Right atrium auricular region (tissue), 2 donors: ENCODE data around the gene LITAF. TPM values are rescaled to one million over a fixed set of nuclear protein-coding genes. Genes with fewer than 3 reads are reported as not detected.

Experiments
- DNase-seq: peaks from one replicate; pipeline ENCODE4 v3.0.0-alpha.2; 2019; ENCODE audit warnings: low spot score
- H3K27ac ChIP-seq, 2 donors: fragments of 200-600 bp; sonication (generic); 1 replicate in 1 of 2; 2 replicates in 1 of 2; pipeline ENCODE4 v1.5.1; 2016 to 2019
- H3K27me3 ChIP-seq, 2 donors: fragments of 200-600 bp; sonication (generic); one replicate each; pipeline versions ENCODE4 v1.5.1 to v1.6.0; 2017 to 2019
- H3K36me3 ChIP-seq: fragments of 200-600 bp; sonication (generic); one replicate; pipeline ENCODE4 v1.5.1; 2016
- H3K4me1 ChIP-seq, 2 donors: fragments of 200-600 bp; sonication (generic); one replicate each; pipeline versions ENCODE4 v1.5.1 to v1.6.0; 2017 to 2019
- H3K4me3 ChIP-seq, 2 donors: fragments of 200-600 bp; sonication (generic); 1 replicate in 1 of 2; 2 replicates in 1 of 2; pipeline ENCODE4 v1.5.1; 2017 to 2019; ENCODE audit warnings: mild to moderate bottlenecking in 1 of 2, moderate library complexity in 1 of 2
- H3K9me3 ChIP-seq, 2 donors: fragments of 200-600 bp; sonication (generic); one replicate each; pipeline ENCODE4 v1.5.1; 2019
- CTCF ChIP-seq, 2 donors: fragments of 200-600 bp; sonication (generic); IDR thresholded peaks; one replicate each; pipeline ENCODE4 v1.5.1; 2019; ENCODE audit warnings: antibody characterized with exemption in 2 of 2
- total RNA-seq, 2 donors: library from RNA; depleted of rRNA; stranded (reverse); fragments of >200 nt; gene quantifications; one replicate each; pipeline ENCODE4 v1.1.0, GENCODE V29; 2016

The LITAF gene
- total RNA-seq, 2 donors from 2014 or later = 48.1 to 50.7 TPM

- no peaks in the 10 kb centered on the region for H3K9me3 ChIP-seq
- H3K27me3 ChIP-seq = no peaks in the 10 kb centered on the region
- H3K36me3 ChIP-seq = no peaks in the 10 kb centered on the region
- H3K4me1 ChIP-seq = no peaks in the 10 kb centered on the region
- TF ChIP-seq CTCF (IDR thresholded peaks at IDR 0.05) = no peak
- peak overlapping the region in 1 of 2 donors; percentile 21 for H3K27ac ChIP-seq
- H3K4me3 ChIP-seq = no peak overlapping the region
- DNase-seq = no peak
These were observed 32.7 kb upstream of the LITAF start for GRCh38 chr16:11619327-11619851.

- Histone ChIP-seq H3K4me1 (peaks cover 0 to 5% of the 10 kb centered on the region in 2 donors), H3K9me3 (no peaks in the 10 kb centered on the region), H3K27ac (peak overlapping the region in 1 of 2 donors; percentile 21), H3K27me3 (no peaks in the 10 kb centered on the region), H3K36me3 (no peaks in the 10 kb centered on the region), H3K4me3 (no peak overlapping the region)
- DNase-seq = no peak
- no peak for TF ChIP-seq CTCF (IDR thresholded peaks at IDR 0.05)
These were observed 31.5 kb upstream of the LITAF start for GRCh38 chr16:11618107-11618717.

- TF ChIP-seq CTCF (IDR thresholded peaks at IDR 0.05) = no peak
- peaks cover 0 to 5% of the 10 kb centered on the region in 2 donors for H3K4me1 ChIP-seq
- DNase-seq = no peak
These were observed 29.2 kb upstream of the LITAF start for GRCh38 chr16:11615748-11616447.

GRCh38 chr16:11614587-11615175, 28.0 kb upstream of the LITAF start:
- no peak for DNase-seq
- H3K36me3 ChIP-seq = no peaks in the 10 kb centered on the region
- no peak for TF ChIP-seq CTCF (IDR thresholded peaks at IDR 0.05)
- no peaks in the 10 kb centered on the region for H3K27me3 ChIP-seq
- no peak overlapping the region for H3K27ac ChIP-seq
- H3K9me3 ChIP-seq = no peaks in the 10 kb centered on the region
- H3K4me1 ChIP-seq = peaks cover 0 to 5% of the 10 kb centered on the region in 2 donors
- no peak overlapping the region for H3K4me3 ChIP-seq

More at GRCh38 chr16:11615748-11616447, 29.2 kb upstream of the LITAF start:
- H3K27me3 ChIP-seq = no peaks in the 10 kb centered on the region
- H3K27ac ChIP-seq = no peak overlapping the region
- H3K36me3 ChIP-seq = no peaks in the 10 kb centered on the region
- H3K9me3 ChIP-seq = no peaks in the 10 kb centered on the region
- H3K4me3 ChIP-seq = no peak overlapping the region

GRCh38 chr16:11613381-11614303, 26.9 kb upstream of the LITAF start:
- Histone ChIP-seq H3K9me3 (no peaks in the 10 kb centered on the region), H3K36me3 (no peaks in the 10 kb centered on the region), H3K27ac (peak overlapping the region; percentile 18 to 36), H3K27me3 (no peaks in the 10 kb centered on the region), H3K4me3 (no peak overlapping the region), H3K4me1 (peaks cover 0 to 5% of the 10 kb centered on the region in 2 donors)
- peak; percentile 81 for DNase-seq
- TF ChIP-seq CTCF (IDR thresholded peaks at IDR 0.05) = no peak
